Astrocyte (in vitro differentiated cells and primary cell): ENCODE data around the gene NPHP1. TPM values are rescaled to one million over a fixed set of nuclear protein-coding genes. Genes with fewer than 3 reads are reported as not detected.
A peak's percentile ranks its signal among the peaks of the same experiment; 100 is the strongest.

ENCODE experiments used
- DNase-seq: peaks from one replicate; pipeline ENCODE4 v3.0.0-alpha.2; 2010; ENCODE audit warnings: low read depth
- FAIRE-seq: peaks from 2 replicates; lab custom pipeline; 2011; peaks lifted over from hg19 to GRCh38; lab: Jason Lieb, UNC
- H2AFZ ChIP-seq: 2 replicates; pipeline ENCODE4 v1.6.0; 2012; ENCODE audit warnings: low read depth, low read length, inconsistent platforms
- H3K27ac ChIP-seq: 2 replicates; pipeline ENCODE4 v1.5.1; 2011; ENCODE audit warnings: low read depth, low read length, inconsistent platforms
- H3K27me3 ChIP-seq: 2 replicates; pipeline ENCODE4 v1.6.0; 2011; ENCODE audit warnings: low read length, inconsistent platforms; ENCODE audit not compliant: insufficient read depth
- H3K36me3 ChIP-seq: 2 replicates; pipeline ENCODE4 v1.5.1; 2011; ENCODE audit warnings: low read length, inconsistent platforms; ENCODE audit not compliant: insufficient read depth
- H3K4me1 ChIP-seq: 2 replicates; pipeline ENCODE4 v1.5.1; 2011; ENCODE audit warnings: low read length, inconsistent platforms; ENCODE audit not compliant: insufficient read depth
- H3K4me2 ChIP-seq: 2 replicates; pipeline ENCODE4 v1.6.0; 2012; ENCODE audit warnings: low read length, inconsistent platforms
- H3K4me3 ChIP-seq: 2 replicates; pipeline ENCODE4 v1.5.1; 2011; ENCODE audit warnings: low read depth, mild to moderate bottlenecking, low read length, inconsistent platforms; ENCODE audit not compliant: insufficient read depth
- H3K79me2 ChIP-seq: 2 replicates; pipeline ENCODE4 v1.6.0; 2012; ENCODE audit warnings: mild to moderate bottlenecking, low read length, inconsistent platforms; ENCODE audit not compliant: insufficient read depth
- H3K9ac ChIP-seq: 2 replicates; pipeline ENCODE4 v1.6.0; 2012; ENCODE audit warnings: mild to moderate bottlenecking, low read length, inconsistent platforms
- H3K9me3 ChIP-seq: 2 replicates; pipeline ENCODE4 v1.5.1; 2012; ENCODE audit warnings: low read depth, mild to moderate bottlenecking, low read length, inconsistent platforms; ENCODE audit not compliant: insufficient read depth
- H4K20me1 ChIP-seq: 2 replicates; pipeline ENCODE4 v1.6.0; 2012; ENCODE audit warnings: low read length, inconsistent platforms; ENCODE audit not compliant: insufficient read depth
- H3K27ac Mint-ChIP-seq: one replicate; pipeline ENCODE4 v1.8.0; 2021; ENCODE audit warnings: mild to moderate bottlenecking, mixed read lengths; ENCODE audit not compliant: unreplicated experiment
- H3K27me3 Mint-ChIP-seq: one replicate; pipeline ENCODE4 v1.8.0; 2021; ENCODE audit warnings: low read depth, mixed read lengths; ENCODE audit not compliant: unreplicated experiment
- H3K36me3 Mint-ChIP-seq: one replicate; pipeline ENCODE4 v1.8.0; 2021; ENCODE audit warnings: low read depth, mixed read lengths; ENCODE audit not compliant: unreplicated experiment
- H3K4me1 Mint-ChIP-seq: one replicate; pipeline ENCODE4 v1.8.0; 2021; ENCODE audit warnings: low read depth, mixed read lengths; ENCODE audit not compliant: unreplicated experiment
- H3K4me3 Mint-ChIP-seq: one replicate; pipeline ENCODE4 v1.8.0; 2021; ENCODE audit warnings: mild to moderate bottlenecking, moderate library complexity, mixed read lengths; ENCODE audit not compliant: unreplicated experiment
- H3K9me3 Mint-ChIP-seq: one replicate; pipeline ENCODE4 v1.8.0; 2021; ENCODE audit warnings: mild to moderate bottlenecking, mixed read lengths; ENCODE audit not compliant: unreplicated experiment
- EZH2 ChIP-seq: IDR thresholded peaks from 2 replicates; pipeline ENCODE4 v1.6.1; 2012; ENCODE audit warnings: mild to moderate bottlenecking, low read length, inconsistent platforms; ENCODE audit not compliant: insufficient read depth
- total RNA-seq: library from RNA; stranded (reverse); gene quantifications from 2 replicates; pipeline ENCODE4 v1.2.1, GENCODE V29; 2021
- TF ChIP-seq, protein P1 (sequence below): IDR thresholded peaks from 2 replicates; pipeline ENCODE4 v1.5.1; 2011; ENCODE audit warnings: low read depth, mild to moderate bottlenecking, inconsistent platforms, low read length, moderate library complexity; ENCODE audit not compliant: insufficient read depth

The NPHP1 gene
- total RNA-seq, 1 donor from 2014 or later = 3.3 TPM

DNA sequence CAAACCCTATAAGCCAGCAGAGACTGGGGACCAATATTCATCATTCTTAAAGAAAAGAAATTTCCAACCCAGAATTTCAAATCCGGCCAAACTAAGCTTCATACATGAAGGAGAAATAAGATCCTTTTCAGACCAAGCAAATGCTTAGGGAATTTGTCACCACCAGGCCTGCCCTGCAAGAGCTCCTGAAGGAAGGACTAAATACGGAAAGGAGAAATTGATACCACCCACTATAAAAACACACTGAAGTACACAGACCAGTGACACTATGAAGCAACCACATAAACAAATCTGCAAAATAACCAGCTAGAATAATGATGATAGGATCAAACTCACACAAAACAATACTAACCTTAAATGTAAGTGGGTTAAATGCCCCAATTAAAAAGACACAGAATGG, 22.4 kb downstream of the NPHP1 start:
- no peak overlapping the region for H3K4me3 ChIP-seq
- no peaks in the 10 kb centered on the region for H3K79me2 ChIP-seq
- H4K20me1 ChIP-seq = no peaks in the 10 kb centered on the region
- DNase-seq = no peak
- H3K9me3 ChIP-seq = no peaks in the 10 kb centered on the region
- H3K27ac Mint-ChIP-seq = no peak overlapping the region
- H3K9ac ChIP-seq = no peak overlapping the region
- H3K36me3 Mint-ChIP-seq = peaks cover 23% of the 10 kb centered on the region
- no peaks in the 10 kb centered on the region for H3K4me1 Mint-ChIP-seq
- H3K9me3 Mint-ChIP-seq = peaks cover 26% of the 10 kb centered on the region
- H3K4me1 ChIP-seq = no peaks in the 10 kb centered on the region
- no peak overlapping the region for H3K4me3 Mint-ChIP-seq
- H3K27me3 ChIP-seq = no peaks in the 10 kb centered on the region
- no peak overlapping the region for H3K4me2 ChIP-seq
- H2AFZ ChIP-seq = no peak overlapping the region
- no peak for FAIRE-seq
- TF ChIP-seq EZH2 = no peak
- TF ChIP-seq, protein P1, sequence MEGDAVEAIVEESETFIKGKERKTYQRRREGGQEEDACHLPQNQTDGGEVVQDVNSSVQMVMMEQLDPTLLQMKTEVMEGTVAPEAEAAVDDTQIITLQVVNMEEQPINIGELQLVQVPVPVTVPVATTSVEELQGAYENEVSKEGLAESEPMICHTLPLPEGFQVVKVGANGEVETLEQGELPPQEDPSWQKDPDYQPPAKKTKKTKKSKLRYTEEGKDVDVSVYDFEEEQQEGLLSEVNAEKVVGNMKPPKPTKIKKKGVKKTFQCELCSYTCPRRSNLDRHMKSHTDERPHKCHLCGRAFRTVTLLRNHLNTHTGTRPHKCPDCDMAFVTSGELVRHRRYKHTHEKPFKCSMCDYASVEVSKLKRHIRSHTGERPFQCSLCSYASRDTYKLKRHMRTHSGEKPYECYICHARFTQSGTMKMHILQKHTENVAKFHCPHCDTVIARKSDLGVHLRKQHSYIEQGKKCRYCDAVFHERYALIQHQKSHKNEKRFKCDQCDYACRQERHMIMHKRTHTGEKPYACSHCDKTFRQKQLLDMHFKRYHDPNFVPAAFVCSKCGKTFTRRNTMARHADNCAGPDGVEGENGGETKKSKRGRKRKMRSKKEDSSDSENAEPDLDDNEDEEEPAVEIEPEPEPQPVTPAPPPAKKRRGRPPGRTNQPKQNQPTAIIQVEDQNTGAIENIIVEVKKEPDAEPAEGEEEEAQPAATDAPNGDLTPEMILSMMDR = no peak
- H3K36me3 ChIP-seq = no peaks in the 10 kb centered on the region
- no peaks in the 10 kb centered on the region for H3K27me3 Mint-ChIP-seq
- H3K27ac ChIP-seq = no peak overlapping the region

DNA sequence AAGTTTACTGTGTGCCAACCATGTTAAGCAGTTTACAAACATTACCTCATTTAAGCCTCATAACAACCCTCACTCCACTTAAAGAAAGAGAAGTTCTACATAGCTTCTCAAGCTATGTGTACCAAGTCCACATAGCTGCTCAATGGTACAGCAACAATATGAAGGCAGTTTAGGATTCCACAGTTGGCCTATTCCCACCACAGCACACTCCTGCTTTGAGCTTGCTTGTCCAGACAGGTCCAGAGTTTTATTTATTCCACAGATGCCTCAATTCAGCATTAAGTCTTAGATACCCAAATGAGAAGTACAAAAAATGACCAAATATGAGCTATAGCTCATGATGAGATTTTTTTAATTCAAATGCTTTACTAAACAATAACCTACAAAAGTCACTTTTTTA, 24.8 kb downstream of the NPHP1 start:
- Histone ChIP-seq H3K4me3 (no peak overlapping the region), H3K27ac (no peak overlapping the region), H3K9ac (no peak overlapping the region), H3K27me3 (no peaks in the 10 kb centered on the region), H2AFZ (no peak overlapping the region), H3K4me1 (no peaks in the 10 kb centered on the region), H3K36me3 (no peaks in the 10 kb centered on the region), H4K20me1 (no peaks in the 10 kb centered on the region), H3K79me2 (no peaks in the 10 kb centered on the region), H3K9me3 (no peaks in the 10 kb centered on the region), H3K4me2 (no peak overlapping the region)
- TF ChIP-seq EZH2 = no peak
- Mint-ChIP-seq H3K4me3 (no peak overlapping the region), H3K27ac (no peak overlapping the region), H3K4me1 (no peaks in the 10 kb centered on the region), H3K9me3 (peaks cover 26% of the 10 kb centered on the region), H3K36me3 (peaks cover 15% of the 10 kb centered on the region), H3K27me3 (no peaks in the 10 kb centered on the region)
- DNase-seq (no peak), FAIRE-seq (no peak)

DNA sequence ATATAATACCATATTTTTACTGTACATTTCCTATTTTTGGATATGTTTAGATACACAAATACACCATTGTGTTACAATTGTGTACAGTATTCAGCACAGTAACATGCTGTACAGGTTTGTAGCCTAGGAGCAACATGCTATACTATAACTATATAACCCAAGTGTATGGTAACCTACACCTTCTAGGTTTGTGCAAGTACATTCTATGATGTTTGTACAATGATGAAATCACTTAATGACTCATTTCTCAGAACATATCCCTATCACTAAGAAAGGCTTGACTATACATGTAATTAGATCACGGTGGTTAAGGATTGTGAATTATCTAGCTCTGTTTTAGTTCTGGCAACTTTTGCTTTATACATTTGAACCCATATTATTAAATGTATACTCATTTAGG, 31.3 kb downstream of the NPHP1 start:
- Mint-ChIP-seq H3K9me3 (no peaks in the 10 kb centered on the region), H3K27me3 (peaks cover 1% of the 10 kb centered on the region), H3K36me3 (no peaks in the 10 kb centered on the region), H3K27ac (no peak overlapping the region), H3K4me1 (no peaks in the 10 kb centered on the region), H3K4me3 (no peak overlapping the region)
- H3K9me3 ChIP-seq = no peaks in the 10 kb centered on the region
- H3K4me1 ChIP-seq = no peaks in the 10 kb centered on the region
- no peak overlapping the region for H3K27ac ChIP-seq
- H3K27me3 ChIP-seq = no peaks in the 10 kb centered on the region
- H3K79me2 ChIP-seq = no peaks in the 10 kb centered on the region
- no peak for FAIRE-seq
- no peak overlapping the region for H3K4me3 ChIP-seq
- DNase-seq = peak; percentile 56
- no peaks in the 10 kb centered on the region for H3K36me3 ChIP-seq
- H3K9ac ChIP-seq = no peak overlapping the region
- no peak for TF ChIP-seq EZH2
- TF ChIP-seq, protein P1 = no peak
- H3K4me2 ChIP-seq = no peak overlapping the region
- H4K20me1 ChIP-seq = no peaks in the 10 kb centered on the region
- H2AFZ ChIP-seq = no peak overlapping the region
